A549 treated with AZD9567 at 1 μM for 4 hours (cell line): ENCODE data around the gene ACOX3. TPM values are rescaled to one million over a fixed set of nuclear protein-coding genes. Genes with fewer than 3 reads are reported as not detected.

ENCODE experiments used
- total RNA-seq: library from RNA; stranded (reverse); fragments of 200-300 nt; extraction: Qiagen RNA extraction; gene quantifications from 5 replicates; pipeline ENCODE4 v1.2.3, GENCODE V29; 2022; ENCODE audit not compliant: insufficient read depth

ACOX3 gene
- total RNA-seq, result 8.0 to 14.3 TPM (median 9.8 TPM) in 5 replicates

GRCh38 chr4:8440492-8441311 is at the start of gene ACOX3, which contains the start of gene TRMT44:
Gene ACOX3 (minus strand): TSS chr4:8440723. CDS start chr4:8416521, 24,202 bp downstream.
Gene TRMT44 (plus strand): TSS chr4:8440777. CDS start chr4:8440823, 46 bp downstream.

Other genes starting within 250 kb of the ACOX3 start
- gene SH3TC1, start 241.4 kb downstream of the ACOX3 start, total RNA-seq, result 10.3 to 17.0 TPM (median 16.0 TPM) in 5 replicates
- gene HTRA3, start 171.0 kb downstream of the ACOX3 start, total RNA-seq, result 10.8 to 19.6 TPM (median 17.2 TPM) in 5 replicates
- 6.9 to 7.9 TPM (median 7.2 TPM) in 5 replicates for gene TRMT44, start 54 bp upstream of the ACOX3 start, total RNA-seq
- not detected in 5 replicates for gene GPR78, start 139.7 kb upstream of the ACOX3 start, total RNA-seq
- gene CPZ, start 152.0 kb upstream of the ACOX3 start, total RNA-seq, result 0.12 to 0.21 TPM (median 0.17 TPM) in 4 of 5 replicates, not detected in the other